GM19025 (cell line): Measurements from ENCODE around the gene PKN3.
"Not testable (repeated sequence)": the region's sequence is repeated elsewhere in the genome, so short reads cannot be mapped to it uniquely, and the experiment has no call there.

Experiments
- ATAC-seq: cut with Tn5 transposase; IDR thresholded peaks from one replicate; pipeline ENCODE4 v1.9.1; 2021; ENCODE audit warnings: mild to moderate bottlenecking, low read depth, moderate library complexity; ENCODE audit not compliant: unreplicated experiment

PKN3 gene

GRCh38 chr9:128690684-128691034, 11.6 kb upstream of the PKN3 start:
- no peak for ATAC-seq

GRCh38 chr9:128693738-128694137, 8.6 kb upstream of the PKN3 start:
- not testable (repeated sequence) for ATAC-seq

- no peak for ATAC-seq
Observed at GRCh38 chr9:128694344-128694743, 8.0 kb upstream of the PKN3 start.

GRCh38 chr9:128696923-128697707, 5.2 kb upstream of the PKN3 start:
- no peak for ATAC-seq

- ATAC-seq, result not testable (repeated sequence)
Observed at GRCh38 chr9:128699096-128699795, 3.1 kb upstream of the PKN3 start.

- no peak for ATAC-seq
Observed at GRCh38 chr9:128701227-128701854, 962 bp upstream of the PKN3 start.

- no peak for ATAC-seq
Observed at GRCh38 chr9:128702949-128703615, 779 bp downstream of the PKN3 start.

GRCh38 chr9:128703616-128704355, 1.5 kb downstream of the PKN3 start:
- ATAC-seq, result no peak

GRCh38 chr9:128704356-128704670, 2.0 kb downstream of the PKN3 start:
- ATAC-seq, result no peak

GRCh38 chr9:128705051-128705965, 3.0 kb downstream of the PKN3 start:
- ATAC-seq, result no peak

- no peak for ATAC-seq
Observed at GRCh38 chr9:128706045-128706444, 3.7 kb downstream of the PKN3 start.

- ATAC-seq, result no peak
Observed at GRCh38 chr9:128706671-128707381, 4.5 kb downstream of the PKN3 start.

GRCh38 chr9:128707446-128707845, 5.1 kb downstream of the PKN3 start:
- no peak for ATAC-seq

- ATAC-seq, result no peak
Observed at GRCh38 chr9:128712451-128713410, 10.4 kb downstream of the PKN3 start.

- ATAC-seq, result no peak
Observed at GRCh38 chr9:128713411-128713780, 11.1 kb downstream of the PKN3 start.

- ATAC-seq, result no peak
Observed at GRCh38 chr9:128713941-128714573, 11.8 kb downstream of the PKN3 start.
